Measurements from ENCODE around the gene LHX6.

The LHX6 gene

DNA sequence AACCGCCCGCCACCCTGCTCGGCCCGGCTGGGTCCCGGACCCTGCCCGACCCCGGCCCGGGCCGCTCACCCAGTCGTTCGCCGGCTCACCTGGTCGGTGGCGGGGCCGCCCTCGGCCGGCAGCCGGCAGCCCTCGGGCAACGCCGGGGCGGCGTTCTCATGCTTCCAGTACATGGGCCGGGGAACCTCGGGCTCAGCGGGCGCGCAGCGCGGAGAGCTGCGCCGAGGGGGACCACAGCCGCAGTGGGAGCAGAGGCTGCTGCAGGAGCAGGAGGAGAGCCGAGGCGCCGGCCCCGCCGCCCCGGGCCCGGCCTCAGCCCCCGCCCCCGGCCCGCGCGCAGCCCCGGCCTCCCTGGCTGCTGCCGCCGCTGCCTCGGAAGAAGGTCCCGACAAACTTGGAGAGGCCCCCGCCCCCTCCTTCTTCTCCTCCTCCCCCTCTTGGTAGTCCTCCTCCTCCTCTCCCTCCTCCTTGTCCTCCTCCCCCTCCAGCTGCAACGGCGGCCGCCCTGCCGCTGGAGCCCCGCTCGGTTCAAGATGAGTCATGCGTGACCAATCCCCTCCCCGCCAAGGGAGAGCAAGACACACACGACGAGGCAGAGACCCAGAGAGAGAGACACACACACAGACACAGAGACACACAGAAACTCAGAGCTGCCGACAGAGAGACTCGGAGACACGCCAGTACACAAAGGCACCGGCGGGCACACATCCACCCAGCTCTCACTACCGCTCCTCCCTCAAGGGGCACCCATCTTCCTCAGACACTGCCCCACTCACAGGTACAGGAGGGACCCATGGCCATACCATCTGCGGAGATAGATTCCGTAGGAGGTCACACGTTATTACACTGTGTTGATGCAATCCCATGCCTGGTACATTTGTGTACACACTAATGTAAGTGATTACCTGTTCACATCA lies at the start of gene LHX6:
LHX6 (minus strand) TSS at position 390 of the 917 bp plus-strand sequence; CDS start at position 173, 217 bp downstream.
- DNase-seq, result peak in 1 of 2 experiments; percentile 24

DNA sequence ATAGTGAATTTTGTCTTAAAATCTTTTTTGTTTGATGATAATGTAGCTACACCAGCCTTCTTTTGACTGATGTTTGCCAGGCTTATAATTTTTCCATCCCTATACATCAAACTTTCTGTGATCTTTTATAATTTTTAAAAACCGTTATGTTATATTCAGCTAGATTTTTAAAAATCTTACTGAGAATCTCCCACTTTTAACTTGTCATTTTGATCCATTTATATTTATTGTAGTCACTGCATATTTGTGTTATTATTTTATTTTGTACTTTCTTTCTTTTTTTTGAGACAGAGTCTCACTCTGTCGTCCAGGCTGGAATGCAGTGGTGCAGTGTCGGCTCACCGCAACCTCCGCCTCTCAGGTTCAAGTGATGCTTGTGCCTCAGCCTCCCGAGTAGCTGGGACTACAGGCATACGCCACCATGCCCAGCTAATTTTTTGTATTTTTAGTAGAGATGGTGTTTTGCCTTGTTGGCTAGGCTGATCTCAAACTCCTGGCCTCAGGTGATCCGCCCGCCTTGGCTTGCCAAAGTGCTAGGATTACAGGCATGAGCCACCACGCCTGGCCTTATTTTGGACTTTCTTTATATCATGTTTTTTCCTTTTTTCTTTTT lies 48.6 kb upstream of the LHX6 start:
- DNase-seq, result no peak

DNA sequence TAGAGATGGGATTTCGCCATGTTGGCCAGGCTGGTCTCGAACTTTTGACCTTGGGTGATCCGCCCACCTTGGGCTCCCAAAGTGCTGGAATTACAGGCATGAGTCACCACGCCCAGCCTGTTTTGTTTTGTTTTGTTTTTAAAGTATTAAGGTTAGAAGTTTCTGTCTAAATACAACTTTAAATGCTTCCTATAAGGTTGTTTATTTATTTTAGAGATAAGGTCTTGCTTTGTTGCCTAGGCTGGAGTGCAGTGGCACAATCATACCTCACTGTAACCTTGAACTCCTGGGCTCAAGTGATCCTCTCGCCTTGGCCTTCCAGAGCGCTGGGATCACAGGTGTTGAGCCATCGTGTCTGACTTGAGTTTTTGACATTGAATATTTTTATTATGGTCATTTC lies 47.3 kb upstream of the LHX6 start:
- no peak for DNase-seq

DNA sequence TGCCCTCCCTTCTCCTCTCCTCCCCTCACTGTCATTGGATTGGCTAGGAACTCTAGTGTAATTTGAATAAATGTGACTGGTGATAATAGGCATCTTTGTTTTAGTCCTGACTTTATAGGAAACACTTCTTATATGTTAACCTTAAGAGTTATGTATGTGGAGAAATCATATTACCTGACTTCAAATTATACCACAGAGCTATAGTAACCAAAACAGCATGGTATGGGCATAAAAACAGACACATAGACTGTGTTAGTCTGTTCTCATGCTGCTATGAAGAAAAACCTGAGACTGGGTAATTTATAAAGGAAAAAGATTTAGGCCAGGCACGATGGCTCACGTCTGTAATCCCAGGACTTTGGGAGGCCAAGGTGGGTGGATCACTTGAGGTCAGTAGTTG lies 45.3 kb upstream of the LHX6 start:
- no peak for DNase-seq

DNA sequence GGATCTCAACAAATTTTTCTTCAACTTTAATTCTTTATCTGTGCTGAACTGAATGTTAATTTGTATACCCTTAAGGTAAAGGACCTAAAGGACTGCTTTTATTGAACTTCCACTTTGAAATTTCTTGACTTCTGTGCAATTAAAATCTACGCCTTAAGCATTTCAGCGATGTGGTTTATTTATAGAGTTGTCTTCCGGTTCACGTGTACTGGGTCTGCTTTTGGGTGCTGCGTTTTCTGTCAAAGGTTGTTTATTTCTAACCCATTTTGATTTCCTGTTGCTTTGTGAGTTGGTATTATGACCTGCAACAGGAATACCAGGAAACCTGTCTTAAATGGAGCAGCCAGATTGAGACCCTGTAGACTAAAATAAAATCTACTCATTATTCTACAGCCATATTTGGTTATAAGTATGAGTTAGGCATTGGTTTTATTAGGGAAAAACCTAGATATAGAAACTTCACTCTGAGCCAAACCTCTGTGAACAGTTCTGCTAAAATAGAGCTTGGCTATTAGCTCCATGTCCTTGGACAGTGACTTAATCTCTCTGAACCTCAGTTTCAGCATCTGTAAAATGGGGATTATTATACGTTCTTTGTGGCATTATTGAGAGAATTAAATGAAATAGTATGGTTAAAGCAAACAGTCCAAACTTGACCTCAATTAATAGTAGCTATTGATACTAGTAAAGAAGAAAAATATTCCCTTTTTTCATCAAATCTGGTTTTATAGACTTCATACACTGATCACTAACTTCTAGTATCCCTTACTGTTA lies 39.5 kb upstream of the LHX6 start:
- DNase-seq, result no peak

DNA sequence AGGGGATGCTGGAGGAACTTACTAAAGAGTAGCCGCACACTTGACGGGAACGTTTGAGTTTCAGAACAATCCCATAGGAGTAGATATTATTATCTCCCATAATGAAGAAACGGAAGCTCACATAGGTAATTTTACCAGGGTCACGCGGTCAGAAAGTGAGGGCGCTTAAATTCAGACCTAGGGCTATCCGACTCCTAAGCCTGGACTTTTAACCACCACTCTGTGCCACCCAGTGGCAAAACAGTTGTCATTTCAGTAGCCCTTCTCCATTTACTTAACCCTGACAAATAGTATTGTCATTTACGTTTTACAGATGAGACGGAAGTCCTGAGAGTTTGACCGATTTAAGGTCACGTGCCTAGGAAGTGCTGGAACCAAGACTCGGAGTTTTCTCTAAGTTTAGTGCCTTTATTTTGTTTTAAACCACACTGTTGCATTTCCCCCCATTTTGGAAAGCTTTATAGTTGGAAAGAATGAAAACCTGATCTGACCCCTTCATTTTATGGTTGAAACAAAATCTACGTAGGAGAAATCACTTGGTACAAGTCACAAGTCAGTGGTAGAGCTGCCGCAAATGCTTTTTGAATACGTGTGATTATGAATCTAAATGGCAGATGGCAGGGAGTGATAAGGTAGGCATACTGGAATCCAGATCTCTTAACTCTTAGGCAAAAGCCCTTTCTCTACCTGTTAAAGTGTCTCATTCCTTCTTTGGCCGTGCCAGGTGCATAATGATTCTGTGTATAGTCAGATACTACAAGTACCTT lies 36.6 kb upstream of the LHX6 start:
- peak in 1 of 2 experiments; percentile 47 for DNase-seq

DNA sequence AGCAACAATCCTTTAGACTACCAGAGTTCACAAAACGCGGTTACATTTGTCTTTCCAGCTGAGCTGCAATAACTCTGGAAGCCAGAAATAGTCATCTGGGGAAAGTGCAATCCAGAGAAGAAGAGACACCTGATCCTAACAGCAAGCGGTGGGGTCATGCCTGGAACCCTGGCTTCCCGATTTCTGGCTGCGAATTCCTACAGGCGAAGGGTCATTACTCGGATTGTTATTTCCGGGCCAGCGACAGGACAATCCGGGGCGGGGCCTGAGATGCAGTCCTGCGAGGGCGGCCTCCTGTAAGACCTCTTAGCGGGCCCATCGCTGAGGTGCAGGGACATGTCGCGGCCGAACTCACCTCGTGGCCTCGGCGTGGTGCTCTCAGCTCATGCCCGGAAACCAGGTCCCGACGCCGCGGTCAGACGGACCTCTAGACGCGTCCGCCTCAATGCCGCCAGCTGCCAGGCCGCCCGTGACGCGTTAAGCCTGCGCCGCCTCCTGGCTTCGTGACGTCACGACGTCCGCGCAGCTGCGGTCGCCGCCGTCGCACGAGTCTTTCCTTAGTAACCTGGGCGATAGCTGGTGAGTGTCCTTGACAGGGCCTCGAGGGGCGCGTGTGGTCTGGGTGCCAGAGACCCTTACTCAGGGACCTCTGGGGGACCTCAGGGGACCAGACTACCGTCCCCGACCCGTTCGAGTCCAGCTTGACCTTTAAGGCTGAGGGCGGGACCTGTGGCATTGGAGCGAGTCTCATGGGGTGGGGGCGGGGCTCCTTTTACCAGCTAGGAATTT lies 35.8 kb upstream of the LHX6 start, which contains the start of the genes MRRF and RBM18:
MRRF (plus strand) TSS at position 523 of the 789 bp plus-strand sequence. CDS start 6,010 bp downstream, outside the sequence.
RBM18 (minus strand) TSS at position 481 of the 789 bp plus-strand sequence. CDS start 3,348 bp downstream, outside the sequence.
- DNase-seq, result peak; percentile 84 to 91

DNA sequence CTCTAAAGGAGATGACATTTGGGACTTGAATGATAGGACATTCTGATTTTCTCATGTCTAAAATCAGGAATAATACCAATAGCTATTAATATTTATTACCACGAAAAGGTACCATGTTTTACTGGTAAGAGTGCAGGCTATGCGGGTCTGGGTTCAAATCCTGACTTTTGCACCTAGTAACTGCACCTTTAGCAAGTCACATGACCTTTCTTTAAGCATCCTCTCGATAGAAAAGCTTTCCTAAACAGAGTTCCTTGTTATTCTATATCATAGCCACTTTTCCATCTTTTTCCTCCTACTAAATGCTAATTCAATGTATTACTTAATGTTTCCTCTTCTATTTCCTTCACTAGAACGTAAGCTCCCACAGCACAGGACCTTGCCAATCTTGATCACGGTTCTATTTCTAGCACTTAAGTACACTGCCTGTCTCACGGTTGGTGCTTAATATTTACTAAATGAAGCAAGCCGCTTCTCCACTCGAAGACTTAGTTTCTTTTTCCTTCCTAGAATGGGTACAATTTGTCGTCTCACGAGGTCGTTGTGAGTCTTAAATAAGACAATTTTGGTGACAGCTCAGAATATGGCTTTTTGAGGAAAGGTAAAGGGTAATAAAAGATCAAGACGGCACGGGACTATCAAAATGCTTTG lies 35.1 kb upstream of the LHX6 start:
- no peak for DNase-seq

DNA sequence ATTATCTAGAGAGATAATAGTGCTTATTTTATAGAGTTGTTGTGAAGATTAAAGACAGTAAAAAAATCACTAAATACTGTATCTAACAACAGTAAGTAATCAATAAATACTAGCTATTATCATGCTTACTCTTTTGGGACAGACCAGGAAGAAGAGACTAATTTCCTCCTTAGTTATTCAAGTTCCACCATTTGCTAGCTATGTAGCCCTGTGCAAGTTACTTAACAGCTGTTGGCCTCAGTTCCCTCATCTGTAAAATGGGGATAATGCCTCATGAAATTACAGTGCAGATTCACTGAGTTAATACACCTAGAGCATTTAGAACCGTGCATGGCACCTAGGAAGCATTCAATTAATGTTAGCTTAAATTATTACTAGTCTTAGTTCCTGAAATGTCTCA lies 33.3 kb upstream of the LHX6 start:
- no peak for DNase-seq

DNA sequence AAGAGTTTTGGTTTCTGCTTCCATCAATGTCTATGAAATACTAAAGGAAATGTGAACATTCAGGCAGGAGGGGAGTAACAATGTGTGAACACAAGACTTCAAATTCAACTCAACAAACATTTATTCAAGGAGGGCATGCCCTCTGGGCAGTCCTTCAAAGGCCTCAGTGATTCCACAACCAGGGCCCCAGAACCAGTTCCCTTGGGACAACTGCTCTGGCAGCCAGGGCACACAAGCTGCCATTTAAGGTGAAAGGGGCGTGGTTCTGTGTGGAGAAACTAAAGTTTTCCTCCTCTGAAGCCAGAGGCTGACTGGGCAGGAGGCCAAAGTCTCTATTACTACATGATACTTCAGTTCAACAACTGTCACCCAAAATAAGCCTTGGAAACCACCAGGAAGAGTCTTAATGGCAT lies 32.7 kb upstream of the LHX6 start:
- peak in 1 of 2 experiments; percentile 9 for DNase-seq

DNA sequence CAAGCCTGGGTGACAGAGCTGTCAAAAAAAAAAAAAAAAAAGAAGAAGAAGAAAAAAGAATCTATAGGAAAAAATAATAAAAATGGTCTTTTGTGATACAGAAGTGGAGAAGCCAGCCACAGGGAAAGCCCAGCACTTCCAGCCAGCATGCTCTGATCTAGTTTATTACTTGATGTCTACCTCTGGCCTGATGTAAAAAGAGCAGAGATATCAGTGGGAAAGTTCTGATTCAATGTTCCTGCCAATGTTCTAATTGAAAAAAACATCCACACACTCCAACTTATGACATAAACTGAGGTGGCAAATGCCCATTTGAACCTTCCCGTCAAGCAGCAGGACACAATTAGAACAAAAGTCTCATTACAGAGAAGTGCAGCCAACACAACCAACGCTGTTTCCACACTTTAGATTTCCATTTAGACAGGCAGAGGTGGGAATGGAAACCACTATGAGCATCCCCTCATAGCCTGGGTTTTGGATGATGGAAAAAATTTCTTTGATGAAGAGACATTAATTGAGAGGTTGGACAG lies 30.2 kb upstream of the LHX6 start:
- no peak for DNase-seq

DNA sequence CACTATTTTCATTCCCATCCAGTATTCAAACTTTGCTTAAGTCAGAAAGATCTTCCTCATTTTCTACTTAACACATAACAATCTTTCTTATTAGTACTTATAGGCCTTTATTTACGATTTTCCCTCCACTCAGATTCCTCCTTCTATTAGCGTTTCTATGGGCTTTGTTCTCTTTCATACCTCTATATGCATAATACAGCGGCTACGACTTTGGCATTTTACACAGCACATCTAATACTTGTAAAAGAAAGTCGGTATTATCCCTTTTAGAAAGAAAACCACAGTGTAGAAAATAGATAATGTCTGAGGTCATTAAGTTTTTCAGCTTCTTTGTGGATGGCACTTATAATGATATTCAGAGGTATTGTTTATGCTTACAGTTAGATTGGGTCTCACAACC lies 27.4 kb upstream of the LHX6 start:
- DNase-seq, result no peak

DNA sequence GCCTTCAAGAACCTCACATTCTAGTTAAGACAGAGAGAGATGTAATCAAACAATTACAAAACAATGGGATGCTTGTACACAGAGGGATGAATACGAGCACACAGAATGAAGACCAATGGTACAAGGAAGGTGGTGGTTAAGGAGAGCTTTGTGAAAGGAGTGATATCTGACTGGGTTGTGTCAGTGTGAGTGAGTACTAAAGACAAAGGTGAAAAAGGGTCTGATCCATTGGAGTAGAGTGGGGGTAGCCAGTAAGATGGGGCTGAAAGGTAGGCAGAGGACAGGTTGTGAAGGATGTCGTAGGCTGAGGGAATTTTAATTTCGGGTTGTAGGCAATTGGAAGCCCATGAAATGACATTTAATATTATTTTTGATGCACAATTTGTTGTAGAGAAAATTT lies 26.0 kb upstream of the LHX6 start:
- no peak for DNase-seq

DNA sequence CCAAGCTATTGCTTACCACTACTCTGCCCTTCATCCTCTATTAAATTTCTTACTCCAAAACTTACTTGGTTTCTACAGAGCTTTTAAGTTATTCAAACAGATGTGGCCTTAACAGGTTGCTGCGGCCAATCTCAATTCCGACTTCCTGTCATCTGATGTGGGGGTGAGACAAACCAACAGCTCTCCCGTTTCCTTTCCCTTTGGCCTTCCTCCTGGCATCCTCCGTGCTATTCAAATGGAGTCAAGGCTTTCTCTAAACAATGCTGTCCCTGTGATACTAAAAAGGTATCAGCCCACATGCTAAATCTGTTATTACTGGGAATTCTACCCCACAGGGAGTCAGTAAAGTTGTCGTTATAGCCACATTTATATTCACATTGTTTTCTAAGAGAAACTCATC lies 24.0 kb upstream of the LHX6 start:
- DNase-seq, result no peak

DNA sequence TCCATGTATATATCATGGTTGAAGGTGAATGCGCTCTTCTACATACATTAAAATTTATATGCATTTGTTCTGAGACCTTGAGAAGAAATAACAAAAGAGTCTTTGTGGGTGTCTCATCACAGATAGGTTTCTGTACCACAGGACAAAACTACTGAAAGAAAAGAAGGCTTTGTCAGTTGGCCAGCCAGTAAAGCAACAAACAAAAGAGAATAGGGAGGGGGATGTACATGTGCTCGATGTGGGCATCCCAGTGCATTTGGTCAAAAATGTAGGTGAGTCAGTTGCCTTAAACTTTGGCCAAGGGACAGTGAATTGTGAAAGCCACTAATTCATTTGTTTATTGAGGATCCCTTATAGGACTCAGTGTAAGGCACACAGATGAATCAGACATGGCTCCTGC lies 22.6 kb upstream of the LHX6 start:
- DNase-seq, result no peak

DNA sequence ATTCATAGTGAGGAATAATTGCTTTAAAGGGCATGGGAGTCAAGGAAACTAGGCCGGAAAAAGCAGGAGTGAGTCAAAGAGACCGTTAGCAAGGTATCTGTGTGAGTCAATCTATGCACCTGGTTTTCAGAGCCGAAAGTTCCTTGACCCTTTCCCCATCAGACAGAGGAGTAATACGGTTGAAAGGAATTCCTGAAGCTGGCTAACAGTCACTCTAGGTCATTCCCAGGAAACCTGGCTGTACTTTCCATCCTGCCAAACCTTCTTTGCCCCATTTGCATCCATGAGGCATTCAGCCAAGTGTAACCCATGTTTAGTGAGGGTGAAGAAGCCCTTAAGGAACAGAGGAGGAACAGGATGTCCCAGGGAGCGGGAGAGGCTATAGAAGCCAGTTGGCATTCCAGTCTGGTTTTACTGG lies 19.7 kb upstream of the LHX6 start:
- no peak for DNase-seq

DNA sequence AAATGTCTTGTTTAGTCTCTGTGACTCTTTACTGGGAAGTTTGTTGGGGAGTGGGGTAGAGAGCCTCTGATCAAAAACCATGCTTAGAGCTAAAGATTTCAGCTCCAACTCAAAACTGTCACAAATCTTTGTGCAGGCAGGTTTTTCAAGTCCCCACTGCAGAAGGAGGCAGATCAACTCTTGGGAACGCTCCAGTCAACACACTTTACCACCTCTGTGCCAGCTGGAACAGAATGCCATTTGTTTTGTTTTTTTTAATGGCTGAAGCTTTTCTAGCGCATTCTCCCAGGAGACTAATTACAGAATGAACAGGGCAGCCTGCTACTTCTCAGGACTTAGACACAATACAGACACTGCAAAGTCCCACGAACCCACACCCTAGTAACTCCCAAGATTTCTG lies 17.9 kb upstream of the LHX6 start:
- no peak for DNase-seq

DNA sequence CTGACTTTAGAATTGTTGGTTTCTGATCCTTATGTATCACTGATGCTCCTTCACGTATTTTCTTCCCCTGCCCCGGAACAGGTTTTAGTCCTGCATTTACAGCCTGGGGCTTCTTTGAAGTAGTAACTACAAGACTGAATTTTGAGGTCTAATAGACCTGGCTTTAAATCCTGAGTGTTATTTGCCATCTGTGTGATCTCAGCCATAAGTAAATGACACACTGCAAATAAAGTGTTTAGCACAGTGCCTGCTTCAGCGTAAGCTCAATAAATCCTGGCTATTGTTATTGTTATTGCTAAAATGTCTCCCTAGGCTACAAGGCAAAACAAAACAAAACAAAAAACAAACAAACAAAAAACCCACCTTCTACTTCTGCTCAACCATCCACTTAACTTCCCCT lies 15.6 kb upstream of the LHX6 start:
- no peak for DNase-seq

DNA sequence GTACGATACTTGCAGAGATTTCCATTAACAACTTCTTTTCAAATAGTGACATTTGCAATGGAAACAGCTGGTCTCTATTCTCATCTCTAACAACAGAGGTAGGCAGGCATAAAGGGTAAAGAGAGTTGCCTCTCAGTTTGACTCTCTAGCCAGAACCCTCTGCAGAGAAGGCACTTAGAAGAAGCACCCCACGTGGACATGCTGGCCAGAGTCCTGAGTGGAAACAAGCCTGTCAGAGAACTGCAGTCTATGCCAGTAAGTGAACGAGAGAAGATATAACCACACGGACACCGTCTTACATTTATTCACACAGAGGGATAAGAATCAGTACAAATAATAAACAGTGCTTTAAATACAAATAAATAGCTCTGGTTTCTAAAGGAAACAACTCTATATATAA lies 11.0 kb upstream of the LHX6 start:
- no peak for DNase-seq

DNA sequence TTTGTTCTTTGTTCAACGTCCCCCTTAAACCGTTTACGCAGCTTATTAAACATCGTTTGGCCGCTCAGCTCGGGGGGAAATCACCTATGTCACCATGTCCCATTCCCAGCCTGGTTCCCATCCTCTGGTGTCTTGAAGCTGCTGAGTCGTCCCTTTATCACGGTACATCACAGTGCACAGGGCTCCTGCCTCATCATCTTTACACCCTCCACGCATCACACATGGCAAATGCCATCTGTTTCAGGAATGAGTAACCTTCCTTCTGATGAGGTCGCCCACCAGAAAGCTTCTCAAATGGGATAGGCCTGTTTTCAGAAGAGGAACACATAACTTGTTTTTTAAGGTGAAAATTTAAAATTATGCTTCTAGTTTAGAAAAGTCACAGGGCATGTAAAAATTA lies 7.9 kb upstream of the LHX6 start:
- DNase-seq, result no peak

Data from NCI-H2081 (cell line).